CD4-positive, CD25-positive, alpha-beta regulatory T cell (primary cell): ENCODE data around the gene USP31. TPM values are rescaled to one million over a fixed set of nuclear protein-coding genes. Genes with fewer than 3 reads are reported as not detected.

Source experiments
- ATAC-seq, 2 donors: fragments of 150-1000 bp; cut with Tn5 transposase; one replicate each; pipeline ENCODE4 v1.10.0; 2021; ENCODE audit warnings: low read depth in 2 of 2, moderate number of reproducible peaks in 2 of 2, moderate library complexity in 1 of 2
- DNase-seq, 3 donors: peaks; one replicate each; pipeline versions ENCODE4 v3.0.0 to v3.0.0-alpha.2; 2012 to 2022; ENCODE audit warnings: mixed read lengths in 1 of 3
- H3K27ac ChIP-seq: one replicate; pipeline ENCODE4 v1.7.0; 2013; ENCODE audit warnings: mild to moderate bottlenecking, low read length; ENCODE audit not compliant: insufficient read depth, poor library complexity, severe bottlenecking
- H3K27me3 ChIP-seq: one replicate; pipeline ENCODE4 v1.7.0; 2013; ENCODE audit warnings: low read length; ENCODE audit not compliant: control insufficient read depth, insufficient read depth
- H3K36me3 ChIP-seq: one replicate; pipeline ENCODE4 v1.7.0; 2013; ENCODE audit warnings: mild to moderate bottlenecking, low read length, moderate library complexity; ENCODE audit not compliant: control insufficient read depth, insufficient read depth
- H3K4me1 ChIP-seq: 2 replicates; pipeline ENCODE4 v1.7.0; 2013; ENCODE audit warnings: mild to moderate bottlenecking, low read length; ENCODE audit not compliant: insufficient read depth, control insufficient read depth, poor library complexity, severe bottlenecking
- H3K4me3 ChIP-seq: one replicate; pipeline ENCODE4 v1.7.0; 2013; ENCODE audit warnings: low read depth, mild to moderate bottlenecking, low read length, moderate library complexity
- H3K9me3 ChIP-seq, 2 experiments: 1 replicate in 1 of 2; 2 replicates in 1 of 2; pipeline ENCODE4 v1.7.0; 2013; ENCODE audit warnings: low read length in 2 of 2, mild to moderate bottlenecking in 1 of 2, moderate library complexity in 1 of 2; ENCODE audit not compliant: control insufficient read depth in 2 of 2
- H3K27ac Mint-ChIP-seq, 3 donors: one replicate each; pipeline ENCODE4 v1.8.0; 2020 to 2022; ENCODE audit warnings: mild to moderate bottlenecking in 3 of 3, mixed read lengths in 3 of 3, moderate library complexity in 2 of 3
- H3K27me3 Mint-ChIP-seq: one replicate; pipeline ENCODE4 v1.8.0; 2022; ENCODE audit warnings: mild to moderate bottlenecking, mixed read lengths
- H3K36me3 Mint-ChIP-seq: one replicate; pipeline ENCODE4 v1.8.0; 2020; ENCODE audit warnings: mixed read lengths
- H3K4me1 Mint-ChIP-seq, 4 donors: one replicate each; pipeline ENCODE4 v1.8.0; 2020 to 2022; ENCODE audit warnings: mixed read lengths in 4 of 4, mild to moderate bottlenecking in 1 of 4
- H3K4me3 Mint-ChIP-seq, 4 donors: one replicate each; pipeline ENCODE4 v1.8.0; 2020 to 2022; ENCODE audit warnings: mild to moderate bottlenecking in 4 of 4, mixed read lengths in 4 of 4, moderate library complexity in 3 of 4
- H3K9me3 Mint-ChIP-seq, 7 donors: one replicate each; pipeline ENCODE4 v1.8.0; 2020 to 2022; ENCODE audit warnings: mixed read lengths in 7 of 7, mild to moderate bottlenecking in 3 of 7, moderate library complexity in 2 of 7
- polyA plus RNA-seq, 4 donors: library from polyadenylated mRNA; unstranded; fragments of 300-500 nt; fragmentation: Illumina TruSeq; gene quantifications; one replicate each; pipeline ENCODE4 v1.2.3, GENCODE V29; 2021
- total RNA-seq: library from RNA; stranded (reverse); gene quantifications from one replicate; pipeline ENCODE4 v1.2.3, GENCODE V29; 2022

USP31 gene
- total and polyA plus RNA-seq, 5 donors from 2014 or later = 0.13 to 4.2 (median 0.40) TPM

DNA sequence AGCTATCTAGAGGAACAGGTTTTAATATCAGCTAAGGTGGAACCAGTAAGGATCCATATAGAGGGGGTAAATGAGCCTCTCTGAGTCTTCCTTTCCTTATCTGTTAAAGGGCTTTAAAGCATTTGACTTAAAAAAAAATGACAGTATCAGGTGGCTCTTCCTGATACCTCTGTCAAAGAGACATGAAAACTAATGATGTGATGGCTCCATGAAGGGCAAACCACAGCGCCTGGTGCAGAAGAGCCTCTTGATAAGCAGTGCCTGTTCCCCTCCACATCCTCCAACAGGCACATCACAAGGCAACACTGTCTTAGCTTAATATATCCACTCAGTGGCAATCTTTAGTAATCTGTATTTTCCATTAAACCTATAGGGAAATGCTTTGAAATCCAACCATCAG, 68.9 kb downstream of the USP31 start:
- peaks cover 45% of the 10 kb centered on the region for H3K36me3 Mint-ChIP-seq
- Histone ChIP-seq H3K4me1 (no peaks in the 10 kb centered on the region), H3K4me3 (no peak overlapping the region), H3K9me3 (no peaks in the 10 kb centered on the region), H3K36me3 (peaks cover 6% of the 10 kb centered on the region), H3K27me3 (no peaks in the 10 kb centered on the region), H3K27ac (no peak overlapping the region)
- no peaks in the 10 kb centered on the region for H3K9me3 Mint-ChIP-seq
- peak overlapping the region in 1 of 3 donors; percentile 12 for H3K27ac Mint-ChIP-seq
- DNase-seq (no peak), ATAC-seq (no peak)
- H3K4me1 Mint-ChIP-seq = peaks cover 0 to 4% (median 0%) of the 10 kb centered on the region in 4 donors
- no peak overlapping the region for H3K4me3 Mint-ChIP-seq
- no peaks in the 10 kb centered on the region for H3K27me3 Mint-ChIP-seq

DNA sequence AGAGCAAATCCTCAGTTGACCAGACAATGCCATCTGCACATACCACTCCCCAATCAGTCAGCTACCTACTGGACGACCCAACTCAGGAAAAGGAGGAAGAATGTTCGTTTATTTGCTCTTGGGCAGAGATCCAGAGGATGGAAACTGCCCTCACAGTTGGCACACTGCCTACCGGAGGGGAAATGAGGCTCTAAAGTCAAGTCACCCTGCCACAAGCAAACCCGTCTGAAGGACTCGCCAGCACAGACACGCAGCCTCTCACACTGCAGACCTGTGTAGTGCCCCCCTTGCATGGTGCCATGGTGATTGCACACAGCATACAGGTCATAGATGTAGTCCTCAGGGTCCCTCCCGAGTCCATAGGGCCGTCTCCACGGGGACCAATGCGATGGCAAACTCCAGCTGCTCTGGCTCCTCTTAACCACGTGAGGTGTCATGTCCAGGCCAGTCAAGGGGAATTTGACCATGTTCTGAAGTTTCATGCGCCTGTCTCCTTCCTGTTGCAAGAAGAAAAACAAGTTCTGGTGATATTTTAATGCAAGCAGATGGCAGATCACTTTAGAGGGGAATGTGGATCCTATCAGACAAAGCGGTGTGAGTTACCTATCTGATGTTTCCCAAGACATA, 69.5 kb downstream of the USP31 start:
- DNase-seq (no peak), ATAC-seq (no peak)
- peaks cover 49% of the 10 kb centered on the region for H3K36me3 Mint-ChIP-seq
- Histone ChIP-seq H3K9me3 (no peaks in the 10 kb centered on the region), H3K36me3 (peaks cover 6% of the 10 kb centered on the region), H3K27ac (no peak overlapping the region), H3K27me3 (no peaks in the 10 kb centered on the region), H3K4me3 (no peak overlapping the region), H3K4me1 (no peaks in the 10 kb centered on the region)
- H3K9me3 Mint-ChIP-seq = no peaks in the 10 kb centered on the region
- no peak overlapping the region for H3K4me3 Mint-ChIP-seq
- peaks cover 0 to 4% (median 0%) of the 10 kb centered on the region in 4 donors for H3K4me1 Mint-ChIP-seq
- H3K27me3 Mint-ChIP-seq = no peaks in the 10 kb centered on the region
- H3K27ac Mint-ChIP-seq = peak overlapping the region in 1 of 3 donors; percentile 53

DNA sequence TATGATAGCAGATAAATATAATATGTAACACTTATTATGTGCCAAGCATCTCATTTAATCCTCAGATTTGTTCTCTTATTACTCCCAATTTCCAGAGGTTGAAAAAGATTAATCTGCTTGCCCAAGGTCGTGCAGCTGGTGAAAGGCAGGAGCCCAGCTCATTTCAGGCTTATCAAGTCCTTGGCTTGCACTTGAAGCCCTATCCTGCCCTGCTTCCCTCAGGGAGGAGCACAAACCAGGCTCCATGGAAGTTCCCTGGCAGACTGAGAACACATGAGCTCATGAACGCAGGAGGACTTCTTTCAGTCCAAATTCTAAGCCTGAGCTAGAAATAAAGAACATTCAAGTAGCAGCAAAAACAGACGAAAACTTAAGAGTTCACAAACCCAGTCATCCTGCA, 74.8 kb downstream of the USP31 start:
- peaks cover 8% of the 10 kb centered on the region for H3K36me3 ChIP-seq
- H3K4me3 ChIP-seq = no peak overlapping the region
- H3K27me3 ChIP-seq = no peaks in the 10 kb centered on the region
- H3K4me3 Mint-ChIP-seq = peak overlapping the region in 1 of 4 donors; percentile 22
- peaks cover 0 to 4% (median 0%) of the 10 kb centered on the region in 4 donors for H3K4me1 Mint-ChIP-seq
- no peaks in the 10 kb centered on the region for H3K9me3 Mint-ChIP-seq
- ATAC-seq (no peak), DNase-seq (no peak)
- no peaks in the 10 kb centered on the region for H3K9me3 ChIP-seq
- no peak overlapping the region for H3K27ac ChIP-seq
- no peaks in the 10 kb centered on the region for H3K4me1 ChIP-seq
- H3K27ac Mint-ChIP-seq = no peak overlapping the region
- no peaks in the 10 kb centered on the region for H3K27me3 Mint-ChIP-seq
- peaks cover 39% of the 10 kb centered on the region for H3K36me3 Mint-ChIP-seq

DNA sequence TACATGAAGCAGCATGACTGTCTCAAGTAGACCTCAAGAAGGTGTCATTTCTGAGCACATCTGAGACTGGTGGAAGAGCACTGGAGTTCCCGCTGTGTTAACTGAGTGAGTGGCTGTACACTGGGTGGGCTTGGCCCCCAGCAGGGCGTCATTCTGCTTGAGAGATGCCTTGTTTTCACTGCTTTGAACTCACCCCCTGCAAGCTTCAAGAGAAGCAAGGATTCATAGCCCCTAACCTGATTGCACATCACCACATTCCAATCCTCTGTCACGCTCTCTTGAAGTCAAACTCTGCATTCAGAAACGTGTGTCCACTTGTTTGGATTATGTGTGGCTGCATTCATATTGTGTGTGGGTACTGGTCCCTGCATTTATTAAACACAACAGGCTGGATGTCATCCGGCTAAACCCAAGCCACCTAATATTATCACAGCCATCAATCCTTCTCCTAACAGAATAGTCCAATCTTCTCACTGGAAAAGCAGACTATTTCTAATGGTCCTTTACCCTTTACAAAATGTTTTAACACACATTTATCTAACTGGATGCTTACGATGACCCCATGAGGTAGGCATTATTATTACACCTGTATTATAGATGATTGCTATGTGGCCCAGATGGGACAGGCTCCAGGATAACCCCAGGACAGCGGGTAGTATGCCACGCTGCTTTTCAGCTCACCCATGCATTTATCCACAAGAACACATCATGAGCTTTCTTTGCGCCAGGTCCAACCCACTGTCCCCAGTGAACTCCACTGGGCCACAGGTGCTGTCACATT, 76.3 kb downstream of the USP31 start:
- Histone ChIP-seq H3K27ac (no peak overlapping the region), H3K4me3 (no peak overlapping the region), H3K27me3 (no peaks in the 10 kb centered on the region), H3K36me3 (peaks cover 13% of the 10 kb centered on the region), H3K4me1 (no peaks in the 10 kb centered on the region), H3K9me3 (no peaks in the 10 kb centered on the region)
- no peak for DNase-seq
- no peak overlapping the region for H3K4me3 Mint-ChIP-seq
- peaks cover 39% of the 10 kb centered on the region for H3K36me3 Mint-ChIP-seq
- no peak overlapping the region for H3K27ac Mint-ChIP-seq
- H3K27me3 Mint-ChIP-seq = no peaks in the 10 kb centered on the region
- H3K4me1 Mint-ChIP-seq = no peaks in the 10 kb centered on the region
- no peak for ATAC-seq
- no peaks in the 10 kb centered on the region for H3K9me3 Mint-ChIP-seq

DNA sequence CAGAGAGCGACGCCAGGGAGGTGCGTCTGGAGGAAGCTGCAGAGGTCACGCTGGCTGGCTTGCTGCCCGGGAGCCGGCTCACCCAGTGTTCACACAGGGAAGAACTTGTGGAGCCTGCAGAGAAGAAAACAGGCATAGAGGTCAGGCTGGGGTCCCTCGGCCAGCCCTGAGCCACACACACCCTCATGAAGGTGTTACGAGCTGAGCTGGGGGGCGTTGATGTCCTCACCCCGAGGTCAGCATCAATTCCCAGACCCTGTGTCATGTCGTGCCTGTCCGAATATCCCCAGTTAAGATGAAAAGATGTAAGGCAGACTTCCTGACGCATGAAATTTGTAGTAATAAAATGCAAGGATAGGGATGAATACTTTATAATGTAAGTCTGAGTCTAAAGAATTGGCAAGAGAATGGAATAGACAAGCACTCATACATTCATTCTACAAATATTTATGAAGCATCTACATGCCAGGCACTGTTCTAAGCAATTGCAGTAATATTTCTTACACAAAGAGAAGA, 77.1 kb downstream of the USP31 start:
- ATAC-seq (no peak), DNase-seq (no peak)
- Mint-ChIP-seq H3K4me1 (no peaks in the 10 kb centered on the region), H3K36me3 (peaks cover 40% of the 10 kb centered on the region), H3K9me3 (no peaks in the 10 kb centered on the region), H3K4me3 (no peak overlapping the region), H3K27me3 (no peaks in the 10 kb centered on the region), H3K27ac (no peak overlapping the region)
- Histone ChIP-seq H3K36me3 (peaks cover 13% of the 10 kb centered on the region), H3K4me3 (no peak overlapping the region), H3K27me3 (no peaks in the 10 kb centered on the region), H3K27ac (no peak overlapping the region), H3K4me1 (no peaks in the 10 kb centered on the region), H3K9me3 (no peaks in the 10 kb centered on the region)

DNA sequence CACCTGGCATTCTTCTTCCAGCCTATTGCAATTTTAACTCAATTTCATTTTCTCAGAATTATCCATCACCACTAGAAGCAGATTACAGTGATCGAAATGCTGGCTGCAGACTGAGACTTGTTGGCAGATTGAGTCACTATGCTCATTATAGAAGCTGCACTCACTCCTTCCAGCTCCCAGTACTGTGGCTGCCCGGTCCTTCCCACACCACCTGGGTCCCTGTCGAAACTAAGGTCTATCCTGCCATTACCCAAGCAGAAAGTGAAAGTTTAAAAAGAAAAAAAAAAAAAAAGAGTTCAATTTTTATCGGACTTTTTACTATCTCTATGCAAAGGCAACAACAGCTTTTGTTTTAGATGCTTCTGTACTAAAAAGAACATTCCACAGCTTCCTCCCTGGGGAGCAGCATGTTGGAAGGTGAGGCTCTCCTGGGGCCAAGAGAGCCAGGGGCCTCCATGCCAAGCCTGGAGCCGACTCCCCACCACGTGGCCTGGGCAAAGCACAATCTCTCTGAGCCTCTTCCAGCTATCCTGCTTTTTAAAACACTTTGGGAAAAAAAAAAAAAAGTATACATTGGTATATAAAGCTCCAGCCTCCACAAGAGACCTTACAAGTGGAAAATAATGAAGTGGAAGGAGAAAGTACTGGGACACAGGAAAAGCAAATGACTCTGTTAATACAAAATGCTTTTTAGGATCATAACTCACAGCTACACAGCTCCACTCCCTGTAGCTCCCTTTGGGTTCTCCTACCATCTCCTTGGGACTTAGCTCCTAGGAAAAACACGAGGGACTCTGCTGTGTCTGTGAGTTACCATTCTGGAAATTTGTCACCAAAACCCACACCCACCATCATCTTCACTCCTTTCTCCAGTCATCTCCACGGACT, 77.8 kb downstream of the USP31 start:
- Mint-ChIP-seq H3K9me3 (no peaks in the 10 kb centered on the region), H3K36me3 (peaks cover 36% of the 10 kb centered on the region), H3K27me3 (no peaks in the 10 kb centered on the region), H3K27ac (no peak overlapping the region), H3K4me3 (no peak overlapping the region), H3K4me1 (no peaks in the 10 kb centered on the region)
- no peaks in the 10 kb centered on the region for H3K27me3 ChIP-seq
- H3K4me1 ChIP-seq = no peaks in the 10 kb centered on the region
- DNase-seq = no peak
- H3K27ac ChIP-seq = no peak overlapping the region
- H3K36me3 ChIP-seq = peaks cover 13% of the 10 kb centered on the region
- no peaks in the 10 kb centered on the region for H3K9me3 ChIP-seq
- H3K4me3 ChIP-seq = no peak overlapping the region
- ATAC-seq = no peak

DNA sequence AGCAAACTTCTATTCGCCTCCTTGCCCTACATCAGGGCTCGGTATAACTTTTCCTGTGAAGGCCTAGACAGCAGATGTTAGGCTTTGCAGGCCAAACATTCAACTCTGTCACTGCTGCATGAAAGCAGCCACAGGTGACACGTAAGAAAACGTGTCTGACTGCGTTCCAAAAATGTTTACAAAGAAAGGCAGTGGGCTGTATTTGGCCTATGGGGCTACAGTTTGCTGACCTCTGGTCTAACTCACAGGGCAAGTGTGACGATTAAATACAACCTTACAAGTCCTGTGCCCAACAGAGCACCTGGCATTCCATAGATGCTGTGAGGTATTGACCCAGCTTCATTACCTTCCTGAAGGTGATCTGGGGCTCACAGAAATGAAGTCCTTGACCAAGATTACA, 79.4 kb downstream of the USP31 start:
- Mint-ChIP-seq H3K4me3 (no peak overlapping the region), H3K27me3 (no peaks in the 10 kb centered on the region), H3K27ac (no peak overlapping the region), H3K9me3 (no peaks in the 10 kb centered on the region), H3K36me3 (peaks cover 33% of the 10 kb centered on the region), H3K4me1 (no peaks in the 10 kb centered on the region)
- no peak for ATAC-seq
- Histone ChIP-seq H3K36me3 (peaks cover 13% of the 10 kb centered on the region), H3K4me3 (no peak overlapping the region), H3K9me3 (no peaks in the 10 kb centered on the region), H3K4me1 (no peaks in the 10 kb centered on the region), H3K27ac (no peak overlapping the region), H3K27me3 (no peaks in the 10 kb centered on the region)
- no peak for DNase-seq
